DOHH2 (cell line): ENCODE measurements around the gene MYO1B.

Experiments
- EZH2phosphoT487 ChIP-seq: fragments of 200-600 bp; sonication (generic); IDR thresholded peaks from 2 replicates; pipeline ENCODE4 v1.6.1; 2017; ENCODE audit warnings: borderline replicate concordance, mild to moderate bottlenecking, antibody characterized with exemption, low read length, moderate library complexity, mixed read lengths
- TF ChIP-seq, protein P1 (sequence below): fragments of 200-600 bp; sonication (generic); IDR thresholded peaks from one replicate; pipeline ENCODE4 v1.5.1; 2014; ENCODE audit warnings: antibody characterized with exemption, mild to moderate bottlenecking, low read depth, low read length; ENCODE audit not compliant: poor library complexity, severe bottlenecking

GRCh38 chr2:191262436-191262835 is 17.2 kb downstream of the MYO1B start:
- TF ChIP-seq, protein P1, sequence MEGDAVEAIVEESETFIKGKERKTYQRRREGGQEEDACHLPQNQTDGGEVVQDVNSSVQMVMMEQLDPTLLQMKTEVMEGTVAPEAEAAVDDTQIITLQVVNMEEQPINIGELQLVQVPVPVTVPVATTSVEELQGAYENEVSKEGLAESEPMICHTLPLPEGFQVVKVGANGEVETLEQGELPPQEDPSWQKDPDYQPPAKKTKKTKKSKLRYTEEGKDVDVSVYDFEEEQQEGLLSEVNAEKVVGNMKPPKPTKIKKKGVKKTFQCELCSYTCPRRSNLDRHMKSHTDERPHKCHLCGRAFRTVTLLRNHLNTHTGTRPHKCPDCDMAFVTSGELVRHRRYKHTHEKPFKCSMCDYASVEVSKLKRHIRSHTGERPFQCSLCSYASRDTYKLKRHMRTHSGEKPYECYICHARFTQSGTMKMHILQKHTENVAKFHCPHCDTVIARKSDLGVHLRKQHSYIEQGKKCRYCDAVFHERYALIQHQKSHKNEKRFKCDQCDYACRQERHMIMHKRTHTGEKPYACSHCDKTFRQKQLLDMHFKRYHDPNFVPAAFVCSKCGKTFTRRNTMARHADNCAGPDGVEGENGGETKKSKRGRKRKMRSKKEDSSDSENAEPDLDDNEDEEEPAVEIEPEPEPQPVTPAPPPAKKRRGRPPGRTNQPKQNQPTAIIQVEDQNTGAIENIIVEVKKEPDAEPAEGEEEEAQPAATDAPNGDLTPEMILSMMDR = no peak
- TF ChIP-seq EZH2phosphoT487 = no peak
